ENCODE data around the gene DBF4. TPM values are rescaled to one million over a fixed set of nuclear protein-coding genes. Genes with fewer than 3 reads are reported as not detected.

DBF4 gene
- total RNA-seq, 1 donor from 2014 or later: 8.3 TPM

GRCh38 chr7:87926581-87927461 is 50.5 kb downstream of the DBF4 start:
- DNase-seq (ENCODE audit: extremely low spot score in 2 of 2): no peak
- Histone ChIP-seq H3K4me3 (no peak overlapping the region), H3K4me1 (no peaks in the 10 kb centered on the region), H3K27me3 (no peaks in the 10 kb centered on the region), H3K36me3 (no peaks in the 10 kb centered on the region), H3K9me3 (no peaks in the 10 kb centered on the region), H3K27ac (no peak overlapping the region)
- no peak for TF ChIP-seq POLR2AphosphoS5 (IDR thresholded peaks at IDR 0.05; ENCODE audit: insufficient read depth in 1 of 2, low read depth in 1 of 2)
- no peak for TF ChIP-seq POLR2A (IDR thresholded peaks at IDR 0.05)
- no peak for TF ChIP-seq CTCF (IDR thresholded peaks at IDR 0.05)
- intact Hi-C loops (cut with DNase I): no loop called here

GRCh38 chr7:87933605-87933952 is 57.3 kb downstream of the DBF4 start:
- no peaks in the 10 kb centered on the region for H3K36me3 ChIP-seq
- peak overlapping the region; percentile 50 for H3K27ac ChIP-seq
- H3K4me1 ChIP-seq: peaks cover 8% of the 10 kb centered on the region
- H3K4me3 ChIP-seq: peak overlapping the region; percentile 70 to 82
- no peaks in the 10 kb centered on the region for H3K27me3 ChIP-seq
- TF ChIP-seq POLR2AphosphoS5 (IDR thresholded peaks at IDR 0.05; ENCODE audit: insufficient read depth in 1 of 2, low read depth in 1 of 2): no peak
- intact Hi-C loops (cut with DNase I): no loop called here
- no peak for DNase-seq (ENCODE audit: extremely low spot score in 2 of 2)
- no peaks in the 10 kb centered on the region for H3K9me3 ChIP-seq

- Histone ChIP-seq H3K27me3 (no peaks in the 10 kb centered on the region), H3K36me3 (no peaks in the 10 kb centered on the region), H3K4me3 (peak within 1 kb of the TSS; percentile 70 to 82), H3K4me1 (peaks cover 8% of the 10 kb centered on the region), H3K27ac (peak within 1 kb of the TSS; percentile 50), H3K9me3 (no peaks in the 10 kb centered on the region)
- intact Hi-C loops (cut with DNase I): no loop called here
- DNase-seq (ENCODE audit: extremely low spot score in 2 of 2): peak in 1 of 2 donors; percentile 89
- TF ChIP-seq POLR2A (IDR thresholded peaks at IDR 0.05): peak in 1 of 2 donors; percentile 29
- TF ChIP-seq CTCF (IDR thresholded peaks at IDR 0.05): no peak
- TF ChIP-seq POLR2AphosphoS5 (IDR thresholded peaks at IDR 0.05; ENCODE audit: insufficient read depth in 1 of 2, low read depth in 1 of 2): peak; percentile 27 to 72
Measured at GRCh38 chr7:87933953-87934698, 57.8 kb downstream of the DBF4 start, which contains the start of gene ADAM22. Gene ADAM22 (plus strand): TSS chr7:87934251. CDS start chr7:87934466, 215 bp downstream.

GRCh38 chr7:87934699-87935383 is 58.5 kb downstream of the DBF4 start:
- Histone ChIP-seq H3K27me3 (no peaks in the 10 kb centered on the region), H3K27ac (peak overlapping the region; percentile 46), H3K4me1 (peaks cover 8% of the 10 kb centered on the region), H3K4me3 (peak overlapping the region; percentile 70 to 82), H3K9me3 (no peaks in the 10 kb centered on the region), H3K36me3 (no peaks in the 10 kb centered on the region)
- TF ChIP-seq POLR2A (IDR thresholded peaks at IDR 0.05) (no peak), CTCF (IDR thresholded peaks at IDR 0.05) (no peak), POLR2AphosphoS5 (IDR thresholded peaks at IDR 0.05; ENCODE audit: insufficient read depth in 1 of 2, low read depth in 1 of 2) (no peak)
- DNase-seq (ENCODE audit: extremely low spot score in 2 of 2): no peak
- intact Hi-C loops (cut with DNase I): no loop called here

GRCh38 chr7:87935384-87935706 is 59.1 kb downstream of the DBF4 start:
- DNase-seq (ENCODE audit: extremely low spot score in 2 of 2): no peak

More at GRCh38 chr7:87935384-87935706, 59.1 kb downstream of the DBF4 start:
- intact Hi-C loops (cut with DNase I): no loop called here
- Histone ChIP-seq H3K4me1 (peaks cover 8% of the 10 kb centered on the region), H3K9me3 (no peaks in the 10 kb centered on the region), H3K4me3 (peak overlapping the region; percentile 70 to 82), H3K27ac (no peak overlapping the region), H3K27me3 (no peaks in the 10 kb centered on the region), H3K36me3 (no peaks in the 10 kb centered on the region)
- TF ChIP-seq POLR2A (IDR thresholded peaks at IDR 0.05) (no peak), POLR2AphosphoS5 (IDR thresholded peaks at IDR 0.05; ENCODE audit: insufficient read depth in 1 of 2, low read depth in 1 of 2) (no peak), CTCF (IDR thresholded peaks at IDR 0.05) (no peak)
